ENCODE measurements around the gene PALS1.
A peak's percentile ranks its signal among the peaks of the same experiment; 100 is the strongest.

The PALS1 gene

GRCh38 chr14:67241411-67242167, at the start of gene PALS1:
Gene PALS1, plus strand, starts transcription at chr14:67241435. Its CDS starts 37,736 bp downstream, at chr14:67279171.
- DNase-seq: peak; percentile 29

- DNase-seq: no peak
These were observed 49.4 kb upstream of the PALS1 start for GRCh38 chr14:67191768-67192290.

GRCh38 chr14:67192366-67192765, 48.9 kb upstream of the PALS1 start:
- DNase-seq: no peak

GRCh38 chr14:67195279-67195678, 46.0 kb upstream of the PALS1 start:
- DNase-seq: no peak

- DNase-seq: no peak
These were observed 42.2 kb upstream of the PALS1 start for GRCh38 chr14:67199016-67199415.

- DNase-seq: no peak
These were observed 33.4 kb upstream of the PALS1 start for GRCh38 chr14:67207810-67208209.

GRCh38 chr14:67218126-67218525, 23.1 kb upstream of the PALS1 start:
- DNase-seq: no peak

GRCh38 chr14:67221248-67221981, 19.8 kb upstream of the PALS1 start:
- no peak for DNase-seq

GRCh38 chr14:67221982-67222328, 19.3 kb upstream of the PALS1 start:
- no peak for DNase-seq

- no peak for DNase-seq
These were observed 15.7 kb upstream of the PALS1 start for GRCh38 chr14:67225523-67225922.

- no peak for DNase-seq
These were observed 12.8 kb upstream of the PALS1 start for GRCh38 chr14:67228325-67228984.

GRCh38 chr14:67232066-67232465, 9.2 kb upstream of the PALS1 start:
- no peak for DNase-seq

- no peak for DNase-seq
These were observed 8.6 kb upstream of the PALS1 start for GRCh38 chr14:67232621-67233020.

- no peak for DNase-seq
These were observed 3.6 kb upstream of the PALS1 start for GRCh38 chr14:67237591-67237990.

- DNase-seq: no peak
These were observed 1.7 kb upstream of the PALS1 start for GRCh38 chr14:67239582-67239981.

GRCh38 chr14:67240168-67240932, 885 bp upstream of the PALS1 start:
- DNase-seq: peak; percentile 5

- peak; percentile 90 for DNase-seq
These were observed 241 bp upstream of the PALS1 start for GRCh38 chr14:67240978-67241410.

GRCh38 chr14:67242168-67242420, 859 bp downstream of the PALS1 start:
- DNase-seq: no peak

- no peak for DNase-seq
These were observed 3.9 kb downstream of the PALS1 start for GRCh38 chr14:67245104-67245503.

GRCh38 chr14:67251573-67252226, 10.5 kb downstream of the PALS1 start:
- no peak for DNase-seq

GRCh38 chr14:67253076-67253635, 11.9 kb downstream of the PALS1 start:
- DNase-seq: no peak

- no peak for DNase-seq
These were observed 16.7 kb downstream of the PALS1 start for GRCh38 chr14:67257906-67258305.
